ENCODE results near the gene C14orf132.

GRCh38 chr14:96067985-96068930 is 29.1 kb downstream of the C14orf132 start:
- TF ChIP-seq CTCF (IDR thresholded peaks at IDR 0.05) (no peak), EZH2 (IDR thresholded peaks at IDR 0.05; ENCODE audit: borderline replicate concordance, insufficient read depth, low read depth, low read length, poor library complexity, severe bottlenecking) (no peak)

All from B cell (primary cell).